Mesendoderm (in vitro differentiated cells): ENCODE results near the gene CDC7.

Source experiments
- DNase-seq: peaks from one replicate; pipeline ENCODE4 v3.0.0; 2013
- H2AK5ac ChIP-seq: 2 replicates; pipeline ENCODE4 v1.6.1; 2013; ENCODE audit warnings: low read length, inconsistent platforms
- H2BK120ac ChIP-seq: 2 replicates; pipeline ENCODE4 v1.6.1; 2013; ENCODE audit warnings: low read depth, mild to moderate bottlenecking, low read length, moderate library complexity, mixed read lengths
- H2BK15ac ChIP-seq: replicated peaks from 2 replicates; pipeline ENCODE4 v1.6.1; 2013; ENCODE audit warnings: low read depth, mild to moderate bottlenecking, moderate library complexity
- H2BK5ac ChIP-seq: 2 replicates; pipeline ENCODE4 v1.6.1; 2013; ENCODE audit warnings: low read length, inconsistent platforms
- H3K18ac ChIP-seq: 2 replicates; pipeline ENCODE4 v1.6.1; 2013; ENCODE audit warnings: mild to moderate bottlenecking, low read length, mixed read lengths
- H3K23ac ChIP-seq: one replicate; pipeline ENCODE4 v1.6.1; 2013; ENCODE audit warnings: low read length
- H3K27ac ChIP-seq: 2 replicates; pipeline ENCODE4 v1.5.1; 2013; ENCODE audit warnings: low read depth, mild to moderate bottlenecking, inconsistent platforms, low read length, moderate library complexity
- H3K27me3 ChIP-seq: 2 replicates; pipeline ENCODE4 v1.6.1; 2013; ENCODE audit warnings: low read length, control low read depth, mild to moderate bottlenecking, inconsistent platforms; ENCODE audit not compliant: insufficient read depth, poor library complexity
- H3K36me3 ChIP-seq: 2 replicates; pipeline ENCODE4 v1.6.1; 2013; ENCODE audit warnings: low read length, inconsistent platforms; ENCODE audit not compliant: control insufficient read depth, insufficient read depth
- H3K4ac ChIP-seq: one replicate; pipeline ENCODE4 v1.6.1; 2013; ENCODE audit warnings: low read depth, mild to moderate bottlenecking, low read length, moderate library complexity
- H3K4me1 ChIP-seq: 2 replicates; pipeline ENCODE4 v1.6.1; 2013; ENCODE audit warnings: low read depth, low read length, inconsistent platforms; ENCODE audit not compliant: control insufficient read depth
- H3K4me2 ChIP-seq: 2 replicates; pipeline ENCODE4 v1.6.1; 2013; ENCODE audit warnings: low read length
- H3K4me3 ChIP-seq: 2 replicates; pipeline ENCODE4 v1.5.1; 2013; ENCODE audit warnings: mild to moderate bottlenecking, low read length
- H3K56ac ChIP-seq: one replicate; pipeline ENCODE4 v1.6.1; 2013; ENCODE audit warnings: low read length
- H3K79me1 ChIP-seq: 2 replicates; pipeline ENCODE4 v1.6.1; 2013; ENCODE audit warnings: low read length, inconsistent platforms
- H3K79me2 ChIP-seq: 2 replicates; pipeline ENCODE4 v1.6.1; 2013; ENCODE audit warnings: mild to moderate bottlenecking, low read length; ENCODE audit not compliant: control insufficient read depth, insufficient read depth
- H3K9ac ChIP-seq: 2 replicates; pipeline ENCODE4 v1.6.1; 2013; ENCODE audit warnings: low read length, inconsistent platforms
- H4K5ac ChIP-seq: one replicate; pipeline ENCODE4 v1.6.1; 2013; ENCODE audit warnings: low read length
- H4K8ac ChIP-seq: one replicate; pipeline ENCODE4 v1.6.1; 2013; ENCODE audit warnings: low read depth, mild to moderate bottlenecking, control low read depth, low read length, moderate library complexity
- WGBS: extraction: QIAGEN DNeasy Blood & Tissue Kit; methylation state at CpG from one replicate; pipeline ENCODE4 v1.1.7; 2013; ENCODE audit warnings: low lambda C conversion rate, missing lambda C conversion rate; ENCODE audit not compliant: insufficient coverage; ENCODE audit errors: extremely low coverage; 5-methylcytosine and 5-hydroxymethylcytosine counted together

Gene CDC7

DNA sequence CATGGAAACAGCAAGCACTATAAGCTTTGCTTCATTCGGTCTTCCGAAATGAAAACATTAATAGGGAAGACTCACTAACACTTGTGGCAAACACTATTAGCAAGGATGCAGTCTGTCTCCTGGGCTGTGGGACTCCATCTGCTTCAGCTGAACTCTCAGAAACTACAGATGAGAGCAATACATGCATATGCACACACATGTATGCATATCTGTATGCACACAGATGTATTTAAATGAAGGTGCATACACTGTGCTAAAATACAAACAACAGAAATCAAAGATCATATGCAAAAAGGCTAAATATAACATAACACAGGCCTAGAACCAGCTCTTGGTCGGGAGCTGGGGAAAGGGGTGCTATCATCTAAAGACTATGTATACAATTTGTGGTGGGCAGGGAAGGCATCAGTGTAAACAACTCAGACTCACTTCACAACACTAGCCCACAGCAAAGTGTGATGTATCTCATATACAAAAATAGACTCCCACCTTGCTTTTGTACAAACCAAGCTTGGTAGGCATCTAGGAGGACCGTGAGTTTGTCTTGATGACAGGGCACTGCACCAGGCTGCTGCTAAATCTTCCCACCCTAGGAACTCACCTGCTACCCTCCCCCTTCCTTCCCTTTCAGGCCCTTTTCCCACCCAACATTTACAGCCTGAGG is 32.8 kb downstream of the CDC7 start:
- Histone ChIP-seq H2AK5ac (no peak overlapping the region), H3K4me2 (no peak overlapping the region), H2BK5ac (no peak overlapping the region), H2BK120ac (no peak overlapping the region), H3K23ac (no peak overlapping the region), H3K36me3 (no peaks in the 10 kb centered on the region), H3K4ac (no peak overlapping the region), H3K79me2 (no peaks in the 10 kb centered on the region), H3K4me3 (no peak overlapping the region), H4K8ac (no peak overlapping the region), H3K9ac (no peak overlapping the region), H3K27me3 (no peaks in the 10 kb centered on the region), H4K5ac (no peak overlapping the region), H3K4me1 (no peaks in the 10 kb centered on the region), H3K27ac (no peak overlapping the region), H3K18ac (no peak overlapping the region), H3K56ac (no peak overlapping the region), H3K79me1 (no peaks in the 10 kb centered on the region), H2BK15ac (no peak overlapping the region)
- WGBS: no CpG with 5 or more reads among the region's 4 CpGs
- DNase-seq: no peak

DNA sequence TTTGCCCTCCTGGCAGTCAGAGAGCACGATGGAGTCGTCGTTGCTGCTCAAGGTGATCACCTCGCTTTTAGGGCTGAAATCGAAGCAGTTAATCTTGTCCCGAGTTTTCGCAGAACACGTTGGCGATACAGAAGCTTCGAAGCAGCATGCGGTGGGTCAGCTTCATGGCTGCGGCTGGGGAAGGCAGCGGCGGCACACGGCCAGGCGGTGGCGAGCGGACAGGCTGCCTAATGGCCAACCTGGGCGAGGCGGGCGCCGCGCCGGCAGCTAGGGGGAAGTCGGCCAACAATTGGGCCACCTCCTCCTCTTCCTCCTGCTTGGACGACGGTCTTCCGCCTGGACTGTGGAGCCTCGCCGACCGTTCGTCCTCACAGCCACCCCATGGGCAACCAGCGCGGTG is 34.8 kb downstream of the CDC7 start:
- Histone ChIP-seq H3K4me1 (no peaks in the 10 kb centered on the region), H3K79me2 (no peaks in the 10 kb centered on the region), H3K4ac (no peak overlapping the region), H3K27me3 (no peaks in the 10 kb centered on the region), H3K9ac (no peak overlapping the region), H3K36me3 (no peaks in the 10 kb centered on the region), H2AK5ac (no peak overlapping the region), H3K27ac (no peak overlapping the region), H2BK5ac (no peak overlapping the region), H3K4me2 (no peak overlapping the region), H4K5ac (no peak overlapping the region), H3K18ac (no peak overlapping the region), H4K8ac (no peak overlapping the region), H3K56ac (no peak overlapping the region), H2BK120ac (no peak overlapping the region), H2BK15ac (no peak overlapping the region), H3K23ac (no peak overlapping the region), H3K79me1 (no peaks in the 10 kb centered on the region), H3K4me3 (no peak overlapping the region)
- DNase-seq: no peak
- WGBS: no CpG with 5 or more reads among the region's 34 CpGs

DNA sequence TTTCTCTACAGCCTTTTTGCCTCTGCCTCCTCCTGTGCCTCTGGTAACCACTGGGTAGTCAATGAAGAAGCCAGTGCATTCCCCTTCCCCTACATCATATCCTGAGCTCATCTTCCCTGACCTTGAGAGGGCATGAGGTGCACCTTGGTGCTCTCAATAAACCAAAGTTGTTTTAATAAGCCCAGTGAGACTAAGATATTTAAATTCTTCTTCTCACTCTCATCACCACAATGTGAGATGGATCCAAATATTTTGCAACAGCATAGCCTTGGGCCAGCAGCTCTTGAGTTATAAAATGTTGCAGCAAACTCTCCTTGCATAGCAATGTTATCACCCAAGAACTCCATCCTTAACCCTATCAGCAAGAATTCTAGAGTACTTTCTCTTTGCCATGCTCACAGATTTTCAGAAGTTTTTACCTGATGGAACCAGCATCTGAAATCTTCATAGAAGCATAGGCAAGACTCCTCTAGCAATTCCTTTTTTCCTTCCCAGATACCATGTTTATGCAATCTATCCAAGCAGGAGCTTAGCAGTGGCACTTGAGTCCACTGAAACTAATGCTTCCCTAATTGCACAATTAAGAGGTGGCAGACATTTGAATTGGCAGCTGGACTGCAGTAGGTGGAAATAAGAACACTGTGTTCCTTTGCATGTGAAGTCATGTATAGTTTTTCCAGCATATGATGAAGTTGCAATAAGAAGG is 36.8 kb downstream of the CDC7 start:
- no peak overlapping the region for H3K23ac ChIP-seq
- H4K8ac ChIP-seq: no peak overlapping the region
- no peaks in the 10 kb centered on the region for H3K79me2 ChIP-seq
- no peaks in the 10 kb centered on the region for H3K4me1 ChIP-seq
- H3K4me3 ChIP-seq: no peak overlapping the region
- H2AK5ac ChIP-seq: no peak overlapping the region
- H2BK15ac ChIP-seq: no peak overlapping the region
- no peak overlapping the region for H3K4me2 ChIP-seq
- H2BK5ac ChIP-seq: no peak overlapping the region
- no peak overlapping the region for H3K27ac ChIP-seq
- no peaks in the 10 kb centered on the region for H3K27me3 ChIP-seq
- no peaks in the 10 kb centered on the region for H3K79me1 ChIP-seq
- H3K56ac ChIP-seq: no peak overlapping the region
- no peak overlapping the region for H2BK120ac ChIP-seq
- H3K36me3 ChIP-seq: no peaks in the 10 kb centered on the region
- DNase-seq: peak; percentile 45
- no peak overlapping the region for H4K5ac ChIP-seq
- H3K4ac ChIP-seq: no peak overlapping the region
- H3K18ac ChIP-seq: no peak overlapping the region
- H3K9ac ChIP-seq: no peak overlapping the region

DNA sequence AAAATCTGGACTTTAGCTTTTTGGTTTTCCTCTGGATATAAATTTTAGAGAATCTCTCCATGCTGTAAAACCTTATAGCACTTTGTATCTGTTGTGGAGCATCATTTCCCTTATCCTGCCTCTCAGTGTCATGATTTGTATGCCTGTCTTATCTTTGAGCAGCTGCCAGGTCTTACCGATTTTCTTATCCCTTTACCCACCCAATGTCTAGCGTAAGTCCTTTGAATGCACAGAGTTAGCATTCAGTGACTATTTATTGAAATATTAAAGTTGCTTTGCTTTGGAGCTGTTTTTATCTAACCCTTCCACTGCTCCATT is 37.3 kb downstream of the CDC7 start:
- no CpG with 5 or more reads among the region's 2 CpGs for WGBS
- Histone ChIP-seq H3K56ac (no peak overlapping the region), H3K4me2 (no peak overlapping the region), H3K4me3 (no peak overlapping the region), H2BK15ac (no peak overlapping the region), H3K9ac (no peak overlapping the region), H4K8ac (no peak overlapping the region), H2BK5ac (no peak overlapping the region), H3K4ac (no peak overlapping the region), H3K4me1 (no peaks in the 10 kb centered on the region), H3K27me3 (no peaks in the 10 kb centered on the region), H3K27ac (no peak overlapping the region), H2BK120ac (no peak overlapping the region), H3K79me1 (no peaks in the 10 kb centered on the region), H3K23ac (no peak overlapping the region), H3K36me3 (no peaks in the 10 kb centered on the region), H3K79me2 (no peaks in the 10 kb centered on the region), H4K5ac (no peak overlapping the region), H3K18ac (no peak overlapping the region), H2AK5ac (no peak overlapping the region)
- DNase-seq: no peak

GRCh38 chr1:91540910-91541309 is 40.3 kb downstream of the CDC7 start:
- no peak overlapping the region for H3K23ac ChIP-seq
- no peaks in the 10 kb centered on the region for H3K36me3 ChIP-seq
- H2AK5ac ChIP-seq: no peak overlapping the region
- H3K4me2 ChIP-seq: no peak overlapping the region
- H3K27ac ChIP-seq: no peak overlapping the region
- no peak overlapping the region for H4K5ac ChIP-seq
- no peak overlapping the region for H3K4ac ChIP-seq
- H3K56ac ChIP-seq: no peak overlapping the region
- no peak overlapping the region for H3K18ac ChIP-seq
- no peaks in the 10 kb centered on the region for H3K4me1 ChIP-seq
- no peak overlapping the region for H2BK15ac ChIP-seq
- no peak overlapping the region for H2BK5ac ChIP-seq
- DNase-seq: no peak
- no peak overlapping the region for H2BK120ac ChIP-seq
- no CpG with 5 or more reads among the region's 1 CpG for WGBS
- no peaks in the 10 kb centered on the region for H3K79me1 ChIP-seq
- no peaks in the 10 kb centered on the region for H3K79me2 ChIP-seq
- no peaks in the 10 kb centered on the region for H3K27me3 ChIP-seq
- no peak overlapping the region for H3K4me3 ChIP-seq
- H4K8ac ChIP-seq: no peak overlapping the region
- H3K9ac ChIP-seq: no peak overlapping the region
